Gastrocnemius medialis (tissue), 4 donors: ENCODE results near the gene WDR37. TPM values are rescaled to one million over a fixed set of nuclear protein-coding genes. Genes with fewer than 3 reads are reported as not detected.

Experiments
- ATAC-seq, 2 donors: fragments of 150-250 bp; one replicate each; pipeline ENCODE4 v1.9.1; 2016
- DNase-seq, 2 donors: peaks; one replicate each; pipeline ENCODE4 v3.0.0-alpha.2; 2019
- H3K27ac ChIP-seq, 4 donors: fragments of 200-600 bp; sonication (generic); 1 replicate in 1 of 4; 2 replicates in 3 of 4; pipeline ENCODE4 v1.5.1; 2016 to 2018; ENCODE audit warnings: mild to moderate bottlenecking in 2 of 4, moderate library complexity in 1 of 4
- H3K27me3 ChIP-seq, 3 donors: fragments of 200-600 bp; sonication (generic) in 2 of 3; 1 replicate in 1 of 3; 2 replicates in 2 of 3; pipeline versions ENCODE4 v1.5.1 to v1.6.0; 2016 to 2019; ENCODE audit warnings: mild to moderate bottlenecking in 1 of 3, moderate library complexity in 1 of 3
- H3K36me3 ChIP-seq, 2 donors: fragments of 200-600 bp; sonication (generic) in 1 of 2; one replicate each; pipeline ENCODE4 v1.5.1; 2017 to 2018
- H3K4me1 ChIP-seq, 2 donors: fragments of 200-600 bp; sonication (generic) in 1 of 2; one replicate each; pipeline ENCODE4 v1.5.1; 2016 to 2017; ENCODE audit warnings: mild to moderate bottlenecking in 2 of 2
- H3K4me3 ChIP-seq, 4 donors: fragments of 200-600 bp; sonication (generic) in 3 of 4; 1 replicate in 1 of 4; 2 replicates in 3 of 4; pipeline ENCODE4 v1.5.1; 2016 to 2019; ENCODE audit warnings: mild to moderate bottlenecking in 2 of 4
- H3K9me3 ChIP-seq, 3 donors: fragments of 200-600 bp; sonication (generic) in 2 of 3; 1 replicate in 1 of 3; 2 replicates in 2 of 3; pipeline ENCODE4 v1.5.1; 2016 to 2019
- POLR2A ChIP-seq, 2 donors: fragments of 450-650 bp; IDR thresholded peaks; one replicate each; pipeline ENCODE4 v1.6.1; 2017; ENCODE audit warnings: antibody characterized with exemption in 2 of 2, mild to moderate bottlenecking in 2 of 2, moderate library complexity in 2 of 2
- in situ Hi-C, 4 donors: fragments of 200-750 bp; cut with MboI; loops; one replicate each; pipeline versions ENCODE4 v1.15.0 to v1.8.0; 2017; ENCODE audit warnings: low sequenced_read_pairs in 4 of 4
- intact Hi-C: fragments of 100-400 bp; cut with DNase I; formaldehyde crosslinking; loops from one replicate; pipeline ENCODE4 v1.15.1; 2023; ENCODE audit warnings: low total_unique reads
- total RNA-seq, 4 donors: library from RNA; depleted of rRNA; stranded (reverse); fragments of >200 nt; gene quantifications; one replicate each; pipeline versions ENCODE4 v1.1.0 to v1.2.3, GENCODE V29; 2016
- TF ChIP-seq, protein P1 (sequence below), 5 experiments: fragments of 450-650 bp in 3 of 5; fragments of 200-600 bp in 2 of 5; sonication (generic) in 2 of 5; IDR thresholded peaks in 4 of 5; conservative IDR thresholded peaks in 1 of 5; 1 replicate in 4 of 5; 2 replicates in 1 of 5; pipeline ENCODE4 v1.5.1; 2016 to 2019; ENCODE audit warnings: antibody characterized with exemption in 5 of 5, mild to moderate bottlenecking in 3 of 5, moderate library complexity in 3 of 5

WDR37 gene
- total RNA-seq, 4 donors from 2014 or later: 18.4 to 26.2 (median 23.2) TPM

DNA sequence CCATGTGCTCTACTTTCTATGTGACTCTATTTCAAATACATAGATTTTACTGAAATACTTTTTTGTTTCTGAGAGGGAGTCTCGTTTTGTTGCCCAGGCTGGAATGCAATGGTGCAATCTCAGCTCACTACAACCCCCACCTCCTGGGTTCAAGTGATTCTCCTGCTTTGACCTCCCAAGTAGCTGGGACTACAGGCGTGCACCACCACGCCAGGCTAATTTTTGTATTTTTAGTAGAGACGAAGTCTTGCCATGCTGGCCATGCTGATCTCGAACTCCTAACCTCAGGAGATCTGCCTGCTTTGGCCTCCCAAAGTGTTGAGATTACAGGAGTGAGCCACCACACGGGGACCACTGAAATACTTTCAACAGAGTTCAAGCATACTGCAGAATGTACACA, 10.8 kb upstream of the WDR37 start:
- ATAC-seq (no peak), DNase-seq (no peak)
- H3K27me3 ChIP-seq: no peaks in the 10 kb centered on the region
- H3K4me1 ChIP-seq: peaks cover 53 to 54% of the 10 kb centered on the region in 2 donors
- TF ChIP-seq POLR2A (IDR thresholded peaks at IDR 0.05): no peak
- TF ChIP-seq, protein P1, sequence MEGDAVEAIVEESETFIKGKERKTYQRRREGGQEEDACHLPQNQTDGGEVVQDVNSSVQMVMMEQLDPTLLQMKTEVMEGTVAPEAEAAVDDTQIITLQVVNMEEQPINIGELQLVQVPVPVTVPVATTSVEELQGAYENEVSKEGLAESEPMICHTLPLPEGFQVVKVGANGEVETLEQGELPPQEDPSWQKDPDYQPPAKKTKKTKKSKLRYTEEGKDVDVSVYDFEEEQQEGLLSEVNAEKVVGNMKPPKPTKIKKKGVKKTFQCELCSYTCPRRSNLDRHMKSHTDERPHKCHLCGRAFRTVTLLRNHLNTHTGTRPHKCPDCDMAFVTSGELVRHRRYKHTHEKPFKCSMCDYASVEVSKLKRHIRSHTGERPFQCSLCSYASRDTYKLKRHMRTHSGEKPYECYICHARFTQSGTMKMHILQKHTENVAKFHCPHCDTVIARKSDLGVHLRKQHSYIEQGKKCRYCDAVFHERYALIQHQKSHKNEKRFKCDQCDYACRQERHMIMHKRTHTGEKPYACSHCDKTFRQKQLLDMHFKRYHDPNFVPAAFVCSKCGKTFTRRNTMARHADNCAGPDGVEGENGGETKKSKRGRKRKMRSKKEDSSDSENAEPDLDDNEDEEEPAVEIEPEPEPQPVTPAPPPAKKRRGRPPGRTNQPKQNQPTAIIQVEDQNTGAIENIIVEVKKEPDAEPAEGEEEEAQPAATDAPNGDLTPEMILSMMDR (IDR thresholded peaks at IDR 0.05 in 4 of 5, conservative IDR thresholded peaks at IDR 0.05 in 1 of 5): no peak
- H3K4me3 ChIP-seq: no peak overlapping the region
- H3K36me3 ChIP-seq: peaks cover 0 to 30% of the 10 kb centered on the region in 2 donors
- intact Hi-C loops (loop anchor here (5.0 to 10.0 kb wide), 4 partner anchors 173 to 533 kb away; partner anchors contain the start of gene DIP2C), in situ Hi-C loops (no loop called here)
- H3K27ac ChIP-seq: peak overlapping the region; percentile 82 to 93 (median 90)
- H3K9me3 ChIP-seq: no peaks in the 10 kb centered on the region

DNA sequence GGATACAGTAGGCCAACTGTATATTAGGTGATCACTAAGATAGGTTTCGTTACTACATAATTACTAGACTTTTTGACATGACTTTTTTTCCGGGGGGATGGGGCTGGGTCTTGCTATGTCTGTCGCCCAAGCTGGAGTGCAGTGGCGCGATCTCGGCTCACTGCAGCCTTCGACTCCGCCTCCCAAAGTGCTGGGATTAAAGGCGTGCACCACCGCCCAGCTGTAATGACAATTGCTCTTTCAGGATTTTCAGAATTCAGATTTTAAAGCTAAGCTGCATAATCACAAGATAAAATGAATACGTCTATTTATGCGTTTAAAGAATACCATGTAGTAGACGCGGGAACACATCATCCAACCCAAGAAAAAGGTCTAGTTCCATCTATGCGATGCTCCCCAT, 8.2 kb upstream of the WDR37 start:
- Histone ChIP-seq H3K9me3 (no peaks in the 10 kb centered on the region), H3K4me3 (peak overlapping the region; percentile 72 to 87 (median 80)), H3K4me1 (peaks cover 63 to 67% of the 10 kb centered on the region in 2 donors), H3K27ac (peak overlapping the region; percentile 91 to 97 (median 96)), H3K36me3 (peaks cover 0 to 16% of the 10 kb centered on the region in 2 donors), H3K27me3 (no peaks in the 10 kb centered on the region)
- ATAC-seq (no peak), DNase-seq (no peak)
- intact Hi-C loops: loop anchor here (2.0 to 10.0 kb wide), 6 partner anchors 21 to 536 kb away; partner anchors contain the start of genes DIP2C and LARP4B
- in situ Hi-C loops: no loop called here
- no peak for TF ChIP-seq POLR2A (IDR thresholded peaks at IDR 0.05)
- TF ChIP-seq, protein P1 (IDR thresholded peaks at IDR 0.05 in 4 of 5, conservative IDR thresholded peaks at IDR 0.05 in 1 of 5): no peak

DNA sequence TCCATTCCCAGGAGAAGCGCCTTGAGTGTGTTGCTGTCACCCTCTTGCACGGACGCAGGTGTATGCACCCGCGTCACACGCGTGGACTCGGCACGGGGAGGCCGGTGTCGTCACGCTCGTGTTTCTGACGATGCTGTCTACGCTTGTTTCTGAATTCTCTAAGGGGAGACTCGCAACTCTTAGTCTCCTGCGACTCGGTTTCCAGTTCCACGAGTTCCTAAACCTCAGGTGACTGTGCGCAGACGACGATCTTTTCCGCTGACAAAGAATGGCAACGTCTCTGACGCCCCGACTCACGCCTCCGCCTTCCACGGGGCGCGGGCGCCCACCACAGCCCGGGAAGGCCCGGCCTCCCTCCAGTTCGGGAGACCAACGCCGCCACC, 7.8 kb upstream of the WDR37 start:
- in situ Hi-C loops: no loop called here
- no peak for TF ChIP-seq POLR2A (IDR thresholded peaks at IDR 0.05)
- TF ChIP-seq, protein P1 (IDR thresholded peaks at IDR 0.05 in 4 of 5, conservative IDR thresholded peaks at IDR 0.05 in 1 of 5): no peak
- ATAC-seq (peak; percentile 15 to 16), DNase-seq (peak; percentile 41 to 53)
- peak overlapping the region; percentile 91 to 97 (median 96) for H3K27ac ChIP-seq
- no peaks in the 10 kb centered on the region for H3K27me3 ChIP-seq
- peaks cover 59 to 63% of the 10 kb centered on the region in 2 donors for H3K4me1 ChIP-seq
- peaks cover 0 to 16% of the 10 kb centered on the region in 2 donors for H3K36me3 ChIP-seq
- peak overlapping the region; percentile 72 to 87 (median 80) for H3K4me3 ChIP-seq
- intact Hi-C loops: loop anchor here (2.0 to 10.0 kb wide), 6 partner anchors 22 to 536 kb away; partner anchors contain the start of genes DIP2C and LARP4B
- H3K9me3 ChIP-seq: no peaks in the 10 kb centered on the region

DNA sequence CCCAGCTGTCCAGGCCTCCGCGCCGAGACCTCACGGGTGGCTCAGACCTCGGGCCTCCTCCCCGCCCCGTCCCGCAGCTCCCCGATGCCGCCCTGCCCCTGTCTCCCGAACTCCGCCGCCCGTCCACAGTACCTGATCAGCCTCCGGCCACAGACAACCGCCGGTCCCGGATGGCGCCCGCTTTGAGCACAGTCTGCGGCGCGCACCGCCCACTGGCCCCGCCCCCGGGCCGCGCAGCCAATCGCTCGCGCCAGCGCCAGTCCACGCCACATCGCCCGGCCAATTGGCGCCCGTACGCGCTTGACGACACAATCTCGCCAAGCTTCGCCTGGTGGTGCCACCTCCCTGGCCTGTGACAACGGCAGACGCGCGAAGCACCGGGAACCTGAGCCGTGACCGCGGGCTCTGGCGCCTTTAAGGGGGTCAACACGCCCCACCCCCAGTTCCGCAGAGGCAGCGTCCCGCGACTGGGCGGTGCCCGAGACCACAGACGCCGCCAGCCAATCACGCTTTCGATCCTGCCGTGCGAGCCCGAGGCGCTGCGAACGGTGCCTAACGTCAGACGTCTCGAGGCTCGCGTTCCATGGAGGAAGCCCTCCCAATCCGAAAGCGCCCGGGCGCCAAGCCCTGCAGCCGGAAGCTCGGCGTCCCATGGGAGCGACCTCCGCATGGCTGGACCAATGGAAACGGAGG, 7.3 kb upstream of the WDR37 start, which contains the start of gene IDI1:
Gene IDI1 (minus strand): TSS at position 388 of the 693 bp plus-strand sequence. CDS start 116 bp downstream, at position 272.
- peak; percentile 85 to 86 for ATAC-seq
- peak within 1 kb of the TSS; percentile 91 to 97 (median 96) for H3K27ac ChIP-seq
- no peaks in the 10 kb centered on the region for H3K9me3 ChIP-seq
- peak; percentile 98 to 99 for DNase-seq
- TF ChIP-seq, protein P1 (IDR thresholded peaks at IDR 0.05 in 4 of 5, conservative IDR thresholded peaks at IDR 0.05 in 1 of 5): no peak
- TF ChIP-seq POLR2A (IDR thresholded peaks at IDR 0.05): peak; percentile 97 to 99
- peaks cover 0 to 20% of the 10 kb centered on the region in 2 donors for H3K36me3 ChIP-seq
- intact Hi-C loops (loop anchor here (2.0 to 10.0 kb wide), 6 partner anchors 22 to 537 kb away; partner anchors contain the start of genes DIP2C and LARP4B), in situ Hi-C loops (no loop called here)
- peak within 1 kb of the TSS; percentile 72 to 87 (median 80) for H3K4me3 ChIP-seq
- no peaks in the 10 kb centered on the region for H3K27me3 ChIP-seq
- peaks cover 57 to 59% of the 10 kb centered on the region in 2 donors for H3K4me1 ChIP-seq
